ENCODE data around the gene PLEKHG5.

Gene PLEKHG5

DNA sequence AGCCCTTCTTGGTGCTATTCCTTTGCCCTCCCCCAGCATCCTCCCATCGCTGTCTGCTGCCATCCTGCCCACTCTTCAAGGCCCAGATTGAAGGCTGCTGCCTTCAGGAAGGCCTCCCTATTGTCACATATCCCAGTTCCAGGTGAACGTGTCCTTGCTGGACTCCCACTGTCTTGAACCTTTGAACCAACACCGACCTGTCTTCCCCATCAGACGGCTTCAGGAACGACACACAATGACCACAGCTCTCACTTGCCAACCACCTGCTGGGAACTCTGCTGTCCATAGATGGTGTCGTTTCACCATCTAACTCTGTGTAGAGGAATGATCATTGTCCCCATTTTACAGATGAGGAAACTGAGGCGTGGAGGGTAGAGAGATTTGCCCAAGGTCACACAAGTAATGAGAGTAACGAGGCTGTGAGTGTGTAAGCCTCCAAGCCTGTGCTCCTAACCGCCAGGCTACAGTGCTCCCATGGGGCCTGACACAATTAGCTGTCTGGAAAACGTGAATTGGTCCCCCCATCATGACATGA, 9.9 kb upstream of the PLEKHG5 start:
- Histone ChIP-seq H3K27me3 (replicated peaks in 2 of 5; ENCODE audit: control insufficient read depth in 4 of 5, insufficient read depth in 5 of 5, low read length in 4 of 5) (peaks cover 0 to 30% (median 13%) of the 10 kb centered on the region in 5 experiments), H3K27ac (ENCODE audit: insufficient read depth in 1 of 2, low read depth in 1 of 2, low read length in 2 of 2, poor library complexity in 1 of 2, severe bottlenecking in 2 of 2) (no peak overlapping the region), H3K36me3 (ENCODE audit: control insufficient read depth in 4 of 4, insufficient read depth in 4 of 4, low read length in 3 of 4) (no peaks in the 10 kb centered on the region), H3K4me1 (ENCODE audit: control extremely low read depth in 1 of 4, control insufficient read depth in 4 of 4, insufficient read depth in 4 of 4, low read length in 3 of 4) (peaks cover 0 to 15% (median 13%) of the 10 kb centered on the region in 4 experiments), H3K4me3 (ENCODE audit: control insufficient read depth in 1 of 7, extremely low read depth in 1 of 7, insufficient read depth in 4 of 7, low read depth in 2 of 7, low read length in 6 of 7) (no peak overlapping the region), H3K9me3 (ENCODE audit: control extremely low read depth in 1 of 5, control insufficient read depth in 4 of 5, insufficient read depth in 2 of 5, low read depth in 1 of 5, low read length in 4 of 5) (no peaks in the 10 kb centered on the region)
- DNase-seq, result no peak
- POLR2A ChIA-PET, result no interaction called here
- WGBS (ENCODE audit: insufficient coverage), result 97% methylated on average over 10 of the region's 10 CpGs
- CTCF ChIA-PET, result interaction anchor here (0.8 to 2.3 kb wide), 3 partner anchors 22 to 145 kb away, joined by 3 to 6 read pairs (median 3); no protein-coding TSS in a partner anchor

DNA sequence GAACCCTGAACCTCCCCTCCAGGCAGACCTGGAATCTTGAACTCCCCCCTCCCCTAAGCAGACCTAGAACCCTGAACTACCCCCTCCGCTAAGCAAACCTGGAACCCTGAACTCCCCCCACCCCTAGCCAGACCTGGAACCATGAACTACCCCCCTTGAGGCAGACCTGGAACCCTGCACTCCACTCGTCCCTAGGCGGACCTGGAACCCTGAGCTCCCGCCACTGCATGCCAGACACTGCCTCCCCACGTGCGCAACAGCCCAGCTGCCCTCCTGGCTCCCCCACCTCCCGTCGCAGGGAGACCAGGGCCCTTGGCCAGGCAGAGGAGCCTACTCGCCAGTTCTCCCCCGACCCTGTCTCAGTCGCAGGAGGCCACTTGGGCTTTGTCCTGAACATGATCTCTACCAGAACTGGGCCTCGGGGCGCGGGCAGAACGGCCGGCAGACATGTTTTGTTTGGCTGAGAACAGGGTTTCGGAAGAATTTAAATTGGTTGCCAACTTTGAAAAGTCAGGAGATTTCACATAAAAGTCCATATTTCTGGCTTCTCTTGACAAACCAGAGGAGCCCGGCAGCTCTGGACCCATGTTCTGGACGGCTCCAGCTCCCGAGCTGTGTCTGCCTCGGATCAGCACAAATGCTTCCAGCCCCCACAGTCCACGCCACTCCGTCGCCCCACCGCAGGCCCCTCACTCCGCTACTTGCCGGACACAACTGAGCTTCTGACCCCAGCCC, 9.2 kb upstream of the PLEKHG5 start:
- DNase-seq, result no peak
- Histone ChIP-seq H3K4me3 (ENCODE audit: control insufficient read depth in 1 of 7, extremely low read depth in 1 of 7, insufficient read depth in 4 of 7, low read depth in 2 of 7, low read length in 6 of 7) (no peak overlapping the region), H3K27me3 (replicated peaks in 2 of 5; ENCODE audit: control insufficient read depth in 4 of 5, insufficient read depth in 5 of 5, low read length in 4 of 5) (peaks cover 0 to 36% (median 18%) of the 10 kb centered on the region in 5 experiments), H3K4me1 (ENCODE audit: control extremely low read depth in 1 of 4, control insufficient read depth in 4 of 4, insufficient read depth in 4 of 4, low read length in 3 of 4) (peaks cover 0 to 22% (median 17%) of the 10 kb centered on the region in 4 experiments), H3K36me3 (ENCODE audit: control insufficient read depth in 4 of 4, insufficient read depth in 4 of 4, low read length in 3 of 4) (no peaks in the 10 kb centered on the region), H3K27ac (ENCODE audit: insufficient read depth in 1 of 2, low read depth in 1 of 2, low read length in 2 of 2, poor library complexity in 1 of 2, severe bottlenecking in 2 of 2) (no peak overlapping the region), H3K9me3 (ENCODE audit: control extremely low read depth in 1 of 5, control insufficient read depth in 4 of 5, insufficient read depth in 2 of 5, low read depth in 1 of 5, low read length in 4 of 5) (no peaks in the 10 kb centered on the region)
- POLR2A ChIA-PET, result interaction anchor here (0.6 kb wide), 1 partner anchor 424 kb away, joined by 3 read pairs; no protein-coding TSS in a partner anchor
- CTCF ChIA-PET, result interaction anchor here (1.2 to 2.3 kb wide), 2 partner anchors 22 to 128 kb away, joined by 3 to 6 read pairs; no protein-coding TSS in a partner anchor
- WGBS (ENCODE audit: insufficient coverage), result 94% methylated on average over 24 of the region's 27 CpGs

DNA sequence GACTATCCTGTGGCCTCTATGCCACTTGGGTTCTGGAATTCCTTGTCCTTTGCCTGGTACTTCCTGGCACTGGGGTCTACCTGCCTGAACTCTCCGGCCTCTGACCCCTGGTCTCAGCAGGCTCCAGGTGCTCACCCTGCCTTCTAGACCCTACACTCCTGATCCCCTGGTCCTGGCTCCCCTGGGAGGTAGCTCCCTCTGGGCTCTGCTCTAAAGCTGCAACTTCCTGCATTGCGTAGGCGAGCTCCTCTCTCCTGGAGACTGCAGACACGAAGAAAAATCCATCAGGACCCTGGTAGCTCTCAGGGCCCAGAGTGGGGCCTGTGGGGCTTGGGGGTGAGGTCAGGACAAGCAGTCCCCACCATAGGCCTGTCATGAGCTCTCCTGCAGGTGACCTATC, 7.8 kb upstream of the PLEKHG5 start:
- Histone ChIP-seq H3K27me3 (replicated peaks in 2 of 5; ENCODE audit: control insufficient read depth in 4 of 5, insufficient read depth in 5 of 5, low read length in 4 of 5) (peaks cover 0 to 39% (median 19%) of the 10 kb centered on the region in 5 experiments), H3K4me1 (ENCODE audit: control extremely low read depth in 1 of 4, control insufficient read depth in 4 of 4, insufficient read depth in 4 of 4, low read length in 3 of 4) (peaks cover 0 to 25% (median 20%) of the 10 kb centered on the region in 4 experiments), H3K9me3 (ENCODE audit: control extremely low read depth in 1 of 5, control insufficient read depth in 4 of 5, insufficient read depth in 2 of 5, low read depth in 1 of 5, low read length in 4 of 5) (no peaks in the 10 kb centered on the region), H3K4me3 (ENCODE audit: control insufficient read depth in 1 of 7, extremely low read depth in 1 of 7, insufficient read depth in 4 of 7, low read depth in 2 of 7, low read length in 6 of 7) (no peak overlapping the region), H3K36me3 (ENCODE audit: control insufficient read depth in 4 of 4, insufficient read depth in 4 of 4, low read length in 3 of 4) (no peaks in the 10 kb centered on the region), H3K27ac (ENCODE audit: insufficient read depth in 1 of 2, low read depth in 1 of 2, low read length in 2 of 2, poor library complexity in 1 of 2, severe bottlenecking in 2 of 2) (no peak overlapping the region)
- CTCF ChIA-PET, result interaction anchor here (0.8 to 2.3 kb wide), 3 partner anchors 11 to 55 kb away, joined by 3 to 6 read pairs (median 4); partner anchors contain the start of genes NOL9 and TAS1R1
- DNase-seq, result no peak
- 90% methylated on average over 2 of the region's 4 CpGs for WGBS (ENCODE audit: insufficient coverage)
- POLR2A ChIA-PET, result no interaction called here

DNA sequence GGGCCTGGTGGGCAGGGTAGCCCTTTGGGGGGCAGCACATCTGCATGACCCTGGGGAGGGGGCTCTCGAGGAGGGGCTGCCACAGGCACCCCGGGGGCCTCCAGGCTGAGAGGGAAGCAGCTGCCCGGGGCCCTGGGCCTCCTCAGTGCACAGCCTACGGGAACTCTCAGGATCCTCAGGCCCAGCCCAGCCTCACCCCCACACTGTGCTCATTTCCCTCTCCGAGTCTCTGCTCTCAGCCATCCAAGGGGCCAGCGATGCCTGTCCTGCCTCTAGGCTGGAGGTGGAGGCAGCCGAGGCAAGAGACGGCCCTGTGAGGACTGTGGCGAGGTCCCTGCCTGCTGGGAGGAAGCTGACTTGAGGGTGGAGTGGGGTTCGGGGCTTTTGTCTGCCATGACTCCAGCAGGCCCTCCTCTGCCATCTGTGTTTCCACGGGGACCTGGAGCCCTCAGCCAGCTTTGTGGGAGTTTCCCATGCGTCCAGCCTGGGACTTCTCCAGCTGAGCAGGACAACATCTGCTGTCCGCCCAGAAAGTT, 7.2 kb upstream of the PLEKHG5 start:
- POLR2A ChIA-PET, result no interaction called here
- Histone ChIP-seq H3K4me3 (ENCODE audit: control insufficient read depth in 1 of 7, extremely low read depth in 1 of 7, insufficient read depth in 4 of 7, low read depth in 2 of 7, low read length in 6 of 7) (no peak overlapping the region), H3K4me1 (ENCODE audit: control extremely low read depth in 1 of 4, control insufficient read depth in 4 of 4, insufficient read depth in 4 of 4, low read length in 3 of 4) (peaks cover 0 to 25% (median 20%) of the 10 kb centered on the region in 4 experiments), H3K36me3 (ENCODE audit: control insufficient read depth in 4 of 4, insufficient read depth in 4 of 4, low read length in 3 of 4) (no peaks in the 10 kb centered on the region), H3K27ac (ENCODE audit: insufficient read depth in 1 of 2, low read depth in 1 of 2, low read length in 2 of 2, poor library complexity in 1 of 2, severe bottlenecking in 2 of 2) (no peak overlapping the region), H3K27me3 (replicated peaks in 2 of 5; ENCODE audit: control insufficient read depth in 4 of 5, insufficient read depth in 5 of 5, low read length in 4 of 5) (peaks cover 0 to 39% (median 19%) of the 10 kb centered on the region in 5 experiments), H3K9me3 (ENCODE audit: control extremely low read depth in 1 of 5, control insufficient read depth in 4 of 5, insufficient read depth in 2 of 5, low read depth in 1 of 5, low read length in 4 of 5) (no peaks in the 10 kb centered on the region)
- CTCF ChIA-PET, result interaction anchor here (0.8 to 1.4 kb wide), 2 partner anchors 12 to 56 kb away, joined by 3 to 4 read pairs; partner anchors contain the start of genes NOL9 and TAS1R1
- DNase-seq, result no peak
- 84% methylated on average over 13 of the region's 13 CpGs for WGBS (ENCODE audit: insufficient coverage)

DNA sequence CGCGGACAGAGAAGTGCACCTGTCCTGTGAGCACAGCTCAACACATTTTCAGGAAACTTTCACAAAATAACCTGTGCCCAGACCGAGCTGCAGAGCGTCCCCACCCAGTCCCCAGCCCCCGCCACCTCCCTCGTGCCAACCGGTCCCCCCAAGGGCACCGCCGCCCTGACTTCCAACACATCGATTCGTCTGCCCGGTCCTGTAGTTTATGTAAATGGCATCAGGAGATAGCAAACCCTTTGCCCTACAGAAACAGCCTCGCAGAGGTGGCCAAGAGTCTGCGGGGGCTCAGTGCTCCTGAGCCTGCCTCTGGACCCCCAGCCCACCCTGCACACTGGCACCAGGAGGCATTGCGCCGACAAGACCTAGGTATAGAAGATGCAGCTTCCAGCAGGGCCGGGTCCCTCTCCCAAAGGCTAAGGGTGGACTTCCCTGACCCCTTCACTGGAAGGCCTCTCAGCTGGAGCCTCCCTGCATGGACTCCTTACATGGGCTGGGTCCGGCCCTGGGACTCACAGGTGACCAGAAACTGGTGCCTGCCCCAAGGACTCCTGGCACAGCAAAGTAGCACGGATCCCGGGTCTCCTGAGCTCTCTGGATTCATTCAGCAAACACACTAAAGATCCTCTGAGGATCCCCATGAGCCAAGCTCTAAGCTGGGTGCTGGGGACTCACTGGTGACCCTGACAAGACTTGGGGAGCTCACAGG, 6.6 kb upstream of the PLEKHG5 start:
- POLR2A ChIA-PET, result no interaction called here
- Histone ChIP-seq H3K4me1 (ENCODE audit: control extremely low read depth in 1 of 4, control insufficient read depth in 4 of 4, insufficient read depth in 4 of 4, low read length in 3 of 4) (peaks cover 0 to 25% (median 20%) of the 10 kb centered on the region in 4 experiments), H3K27ac (ENCODE audit: insufficient read depth in 1 of 2, low read depth in 1 of 2, low read length in 2 of 2, poor library complexity in 1 of 2, severe bottlenecking in 2 of 2) (no peak overlapping the region), H3K36me3 (ENCODE audit: control insufficient read depth in 4 of 4, insufficient read depth in 4 of 4, low read length in 3 of 4) (no peaks in the 10 kb centered on the region), H3K9me3 (ENCODE audit: control extremely low read depth in 1 of 5, control insufficient read depth in 4 of 5, insufficient read depth in 2 of 5, low read depth in 1 of 5, low read length in 4 of 5) (no peaks in the 10 kb centered on the region), H3K4me3 (ENCODE audit: control insufficient read depth in 1 of 7, extremely low read depth in 1 of 7, insufficient read depth in 4 of 7, low read depth in 2 of 7, low read length in 6 of 7) (peak overlapping the region in 5 of 7 experiments; percentile 42 to 78 (median 66)), H3K27me3 (replicated peaks in 2 of 5; ENCODE audit: control insufficient read depth in 4 of 5, insufficient read depth in 5 of 5, low read length in 4 of 5) (peaks cover 0 to 39% (median 19%) of the 10 kb centered on the region in 5 experiments)
- CTCF ChIA-PET, result interaction anchor here (1.4 kb wide), 1 partner anchor 12 kb away, joined by 3 read pairs; no protein-coding TSS in a partner anchor
- DNase-seq, result no peak
- WGBS (ENCODE audit: insufficient coverage), result 68% methylated on average over 10 of the region's 20 CpGs

DNA sequence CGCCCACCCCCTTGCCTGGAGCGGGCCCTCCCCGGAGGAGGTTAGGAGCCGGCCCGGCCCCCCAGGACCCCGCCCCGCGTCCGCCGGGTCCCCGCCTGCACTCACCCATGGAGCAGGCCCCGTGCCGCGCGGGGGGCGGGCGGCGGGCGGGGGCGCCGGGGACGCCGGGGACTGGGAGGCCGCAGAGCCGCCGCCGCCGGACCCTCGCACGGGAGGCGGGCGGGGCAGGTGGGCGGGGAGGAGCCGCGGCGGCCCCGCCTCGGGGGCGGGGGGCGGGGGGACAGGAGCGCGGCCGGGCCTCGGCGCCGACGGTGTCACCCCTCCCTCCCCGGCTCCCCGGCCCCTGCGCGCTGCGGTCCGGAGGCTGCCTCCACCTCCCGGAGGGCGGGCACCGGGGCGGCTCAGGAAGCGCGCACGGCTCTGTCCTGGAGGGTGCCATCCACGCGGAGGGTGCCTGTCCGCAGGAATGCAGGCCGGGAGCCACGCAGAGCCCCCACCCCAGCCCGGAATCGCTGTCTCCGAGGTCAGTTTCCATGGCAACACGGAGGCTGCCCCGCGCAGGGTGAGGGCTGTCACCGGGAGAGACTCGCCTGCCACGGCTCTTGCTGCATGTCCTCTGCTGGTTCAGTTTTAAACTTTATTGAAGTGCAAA, 5.9 kb upstream of the PLEKHG5 start:
- CTCF ChIA-PET, result no interaction called here
- H3K4me3 ChIP-seq (ENCODE audit: control insufficient read depth in 1 of 7, extremely low read depth in 1 of 7, insufficient read depth in 4 of 7, low read depth in 2 of 7, low read length in 6 of 7), result peak overlapping the region in 6 of 7 experiments; percentile 42 to 78 (median 64)
- H3K4me1 ChIP-seq (ENCODE audit: control extremely low read depth in 1 of 4, control insufficient read depth in 4 of 4, insufficient read depth in 4 of 4, low read length in 3 of 4), result peaks cover 0 to 25% (median 20%) of the 10 kb centered on the region in 4 experiments
- H3K27ac ChIP-seq (ENCODE audit: insufficient read depth in 1 of 2, low read depth in 1 of 2, low read length in 2 of 2, poor library complexity in 1 of 2, severe bottlenecking in 2 of 2), result no peak overlapping the region
- 0% methylated on average over 67 of the region's 74 CpGs for WGBS (ENCODE audit: insufficient coverage)
- POLR2A ChIA-PET, result no interaction called here
- DNase-seq, result peak; percentile 29 to 66 (median 59)
- no peaks in the 10 kb centered on the region for H3K9me3 ChIP-seq (ENCODE audit: control extremely low read depth in 1 of 5, control insufficient read depth in 4 of 5, insufficient read depth in 2 of 5, low read depth in 1 of 5, low read length in 4 of 5)
- no peaks in the 10 kb centered on the region for H3K36me3 ChIP-seq (ENCODE audit: control insufficient read depth in 4 of 4, insufficient read depth in 4 of 4, low read length in 3 of 4)
- peaks cover 0 to 39% (median 17%) of the 10 kb centered on the region in 5 experiments for H3K27me3 ChIP-seq (replicated peaks in 2 of 5; ENCODE audit: control insufficient read depth in 4 of 5, insufficient read depth in 5 of 5, low read length in 4 of 5)

Data from common myeloid progenitor, CD34-positive (primary cell).